GM19328 (cell line): ENCODE data around the gene SASH1.
"Not testable (repeated sequence)": the region's sequence is repeated elsewhere in the genome, so short reads cannot be mapped to it uniquely, and the experiment has no call there.

Source experiments
- ATAC-seq: cut with Tn5 transposase; IDR thresholded peaks from one replicate; pipeline ENCODE4 v1.9.1; 2021; ENCODE audit warnings: mild to moderate bottlenecking, moderate library complexity; ENCODE audit not compliant: unreplicated experiment

Gene SASH1

GRCh38 chr6:148572676-148573335 is 230.2 kb downstream of the SASH1 start:
- no peak for ATAC-seq

DNA sequence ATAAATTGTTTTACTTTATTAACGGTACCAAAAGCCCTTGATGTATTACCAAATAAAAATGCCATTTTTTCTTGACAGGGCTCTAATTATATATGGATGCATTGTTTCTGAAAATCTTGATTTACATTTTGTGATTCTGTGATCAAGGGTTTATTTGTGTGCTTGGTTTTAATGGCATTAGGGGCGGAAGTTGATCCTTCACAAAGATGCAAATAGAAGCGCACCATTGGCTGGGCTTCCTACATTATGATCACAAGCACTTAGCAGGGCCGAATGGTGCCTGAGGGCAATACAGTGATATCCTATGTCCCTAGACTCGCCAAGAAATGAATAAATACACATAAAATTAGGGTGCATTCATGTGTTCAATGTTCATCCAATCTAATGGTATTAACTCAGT is 231.3 kb downstream of the SASH1 start:
- ATAC-seq = no peak

DNA sequence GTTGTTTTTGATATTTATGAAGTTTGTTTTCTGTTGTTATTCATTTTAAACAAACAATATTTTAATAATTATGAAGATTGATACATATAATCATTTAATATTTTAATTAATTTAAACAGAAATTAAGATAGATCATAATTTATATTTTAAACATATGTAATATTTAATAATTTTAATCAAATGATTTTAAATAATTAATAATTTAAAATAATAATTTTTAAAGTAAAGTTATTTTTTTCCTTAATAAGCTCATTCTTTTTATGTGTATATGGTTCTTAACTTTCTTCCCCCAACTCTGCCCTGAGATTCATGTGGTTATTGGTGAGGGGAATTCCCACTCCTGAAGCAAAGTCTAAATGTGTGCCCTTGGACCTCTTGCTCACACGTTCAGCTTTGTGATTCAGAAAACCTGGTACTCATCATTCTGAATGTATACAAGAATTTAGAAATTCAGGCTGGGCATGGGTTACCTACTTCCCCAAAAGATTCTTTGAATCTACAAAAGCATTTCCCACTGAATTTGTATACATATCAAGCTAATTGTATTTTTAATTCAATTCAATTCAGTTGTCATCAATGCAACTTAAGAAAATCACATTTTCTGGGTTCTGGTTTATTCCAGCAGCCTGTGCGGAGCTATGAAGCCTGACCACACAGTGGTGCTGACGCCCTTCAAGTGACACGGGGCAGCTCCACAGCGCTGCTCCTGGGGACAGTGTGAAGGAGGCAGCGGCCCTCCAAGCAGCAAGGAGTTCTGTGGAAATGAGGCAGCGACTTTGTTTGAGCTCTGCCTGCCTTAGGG is 235.2 kb downstream of the SASH1 start:
- peak; percentile 95 for ATAC-seq

GRCh38 chr6:148578489-148578814 is 235.8 kb downstream of the SASH1 start:
- peak; percentile 22 for ATAC-seq

- ATAC-seq = no peak
Measured at GRCh38 chr6:148578837-148579565, 236.4 kb downstream of the SASH1 start.

GRCh38 chr6:148580442-148580841 is 237.8 kb downstream of the SASH1 start:
- ATAC-seq = no peak

DNA sequence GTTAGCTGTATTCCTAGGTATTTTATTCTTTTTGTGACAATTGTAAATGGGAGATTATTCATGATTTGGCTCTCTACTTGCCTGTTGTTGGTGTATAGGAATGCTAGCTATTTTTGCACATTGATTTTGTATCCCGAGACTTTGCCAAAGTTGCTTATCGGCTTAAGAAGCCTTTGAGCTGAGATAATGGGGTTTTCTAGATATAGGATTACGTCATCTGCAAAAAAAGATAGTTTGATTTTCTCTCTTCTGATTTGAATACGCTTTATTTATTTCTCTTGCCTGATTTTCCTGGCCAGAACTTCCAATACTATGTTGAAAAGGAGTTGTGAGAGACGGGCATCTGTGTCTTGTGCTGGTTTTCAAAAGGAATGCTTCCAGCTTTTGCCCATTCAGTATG is 241.0 kb downstream of the SASH1 start:
- no peak for ATAC-seq

GRCh38 chr6:148585641-148586040 is 243.0 kb downstream of the SASH1 start:
- ATAC-seq = not testable (repeated sequence)

GRCh38 chr6:148590883-148591282 is 248.2 kb downstream of the SASH1 start:
- ATAC-seq = no peak

- no peak for ATAC-seq
Measured at GRCh38 chr6:148591656-148592055, 249.0 kb downstream of the SASH1 start.

DNA sequence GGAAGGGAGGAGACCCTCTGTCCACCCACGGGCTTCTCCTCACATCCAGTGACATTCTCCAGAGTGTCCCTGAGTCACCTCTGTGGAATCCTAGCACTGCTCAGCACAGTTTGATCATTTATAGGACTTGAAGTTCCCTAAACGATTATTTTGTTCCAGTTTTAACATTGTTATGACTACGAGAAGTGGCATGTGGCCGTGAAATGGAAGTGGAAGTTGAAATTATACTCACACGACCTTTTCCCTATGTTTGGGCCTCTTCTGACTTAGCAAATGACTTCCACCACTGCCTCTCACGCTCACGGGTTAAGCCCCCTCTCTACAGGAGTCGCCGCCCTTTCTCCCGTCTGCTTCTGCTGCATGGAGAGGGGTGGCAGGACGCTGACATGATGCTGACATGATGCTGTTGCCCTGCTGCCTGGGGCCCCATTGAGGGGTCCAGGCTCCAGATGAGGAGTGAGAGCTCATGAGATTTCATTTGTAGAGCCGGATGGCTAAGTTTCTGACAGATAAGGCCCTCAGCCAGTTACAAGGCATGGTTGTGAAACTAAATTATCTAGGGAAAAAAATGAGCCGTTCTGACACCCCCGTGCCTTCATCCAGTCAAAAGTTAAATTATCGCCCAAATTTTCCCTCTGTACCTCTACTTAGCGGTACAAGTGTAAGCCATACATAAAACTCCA is 250.6 kb downstream of the SASH1 start:
- ATAC-seq = no peak

- no peak for ATAC-seq
Measured at GRCh38 chr6:148593813-148594170, 251.2 kb downstream of the SASH1 start.

DNA sequence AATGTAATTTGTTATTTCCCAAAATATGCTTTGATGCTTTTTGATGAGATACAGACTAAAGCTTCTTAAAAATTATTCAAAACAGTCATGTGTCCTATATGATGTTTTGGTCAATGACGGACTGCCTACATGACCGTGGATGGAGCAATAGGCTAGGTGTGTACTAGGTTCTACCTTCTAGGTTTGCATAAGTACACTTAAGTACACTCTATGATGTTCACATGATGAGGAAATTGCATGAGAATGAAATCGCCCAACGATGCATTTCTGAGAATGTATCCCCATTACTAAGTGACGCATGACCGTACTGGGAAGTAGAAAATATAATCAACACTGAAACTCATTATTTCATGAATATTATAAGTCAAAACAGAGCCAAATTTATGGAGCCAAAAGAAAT is 252.9 kb downstream of the SASH1 start:
- no peak for ATAC-seq

DNA sequence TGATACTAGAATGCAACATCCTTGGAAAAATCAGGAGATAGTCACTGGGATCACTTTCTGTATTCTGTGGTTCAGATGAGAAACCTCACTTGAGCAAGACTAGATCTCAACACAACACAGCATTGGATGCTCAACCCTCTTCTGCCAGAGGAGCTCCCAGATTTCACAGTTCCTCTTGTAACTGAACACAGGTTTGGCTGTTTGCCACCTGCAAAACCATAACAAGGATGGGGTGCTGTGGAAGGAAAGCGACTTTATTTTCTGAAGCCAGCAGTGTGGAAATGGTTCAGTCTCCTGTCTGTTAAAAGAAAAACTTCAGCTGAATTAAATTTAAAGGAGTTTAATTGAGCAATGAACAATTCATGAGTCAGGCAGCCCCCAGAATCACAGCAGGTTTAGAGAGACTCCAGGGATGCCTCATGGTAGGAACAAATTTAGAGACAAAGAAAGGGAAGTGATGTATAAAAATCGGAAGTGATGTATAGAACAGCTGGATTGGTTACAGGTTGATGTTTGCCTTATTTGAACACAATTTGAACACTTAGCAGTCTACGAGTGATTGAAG is 254.3 kb downstream of the SASH1 start:
- ATAC-seq = no peak

GRCh38 chr6:148598724-148599123 is 256.1 kb downstream of the SASH1 start:
- no peak for ATAC-seq

DNA sequence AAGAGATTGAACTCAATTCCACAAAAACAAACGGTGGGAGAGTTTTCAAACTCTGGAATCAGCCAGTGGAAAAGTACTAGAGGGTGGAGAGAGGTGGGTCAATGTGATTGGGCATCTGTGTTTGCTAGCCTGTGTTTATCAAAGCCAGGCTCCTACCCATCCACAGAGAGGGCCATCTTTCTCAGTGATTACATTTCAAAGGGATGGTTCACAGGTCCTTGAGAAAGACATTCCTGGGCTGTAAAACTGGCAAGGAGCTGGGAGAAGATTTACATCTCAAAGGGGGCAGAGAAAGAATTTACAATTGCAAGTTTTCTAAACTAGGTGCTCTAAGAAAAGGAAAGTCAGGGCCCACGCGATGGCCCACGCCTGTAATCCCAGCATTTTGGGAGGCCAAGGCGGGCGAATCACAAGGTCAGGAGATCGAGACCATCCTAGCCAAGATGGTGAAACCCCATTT is 257.4 kb downstream of the SASH1 start:
- ATAC-seq = no peak
